ENCODE results near the gene SCCPDH. TPM values are rescaled to one million over a fixed set of nuclear protein-coding genes. Genes with fewer than 3 reads are reported as not detected.

The SCCPDH gene
- total RNA-seq, 2 donors from 2014 or later, result 30.7 to 32.4 TPM

DNA sequence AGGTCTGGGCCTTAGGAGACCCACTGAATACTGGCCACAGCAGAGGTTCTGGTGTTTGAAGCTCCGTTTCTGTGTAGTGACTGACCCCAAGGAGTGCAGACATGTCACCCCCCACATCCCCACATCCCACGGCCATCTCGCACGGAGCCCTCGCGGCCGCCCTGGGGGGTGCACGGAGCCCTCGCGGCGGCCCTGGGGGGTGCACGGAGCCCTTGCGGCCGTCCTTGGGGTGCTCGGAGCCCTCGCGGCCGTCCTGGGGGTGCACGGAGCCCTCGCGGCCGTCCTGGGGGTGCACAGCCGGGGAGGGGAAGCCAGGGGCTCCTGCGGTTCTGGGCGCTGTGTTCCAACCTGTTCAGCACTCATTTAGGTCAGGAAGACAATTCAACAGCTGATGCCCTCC, 68.4 kb downstream of the SCCPDH start:
- ATAC-seq, result no peak
- intact Hi-C loops (cut with DNase I, micrococcal nuclease), result no loop called here
- no peak for DNase-seq

DNA sequence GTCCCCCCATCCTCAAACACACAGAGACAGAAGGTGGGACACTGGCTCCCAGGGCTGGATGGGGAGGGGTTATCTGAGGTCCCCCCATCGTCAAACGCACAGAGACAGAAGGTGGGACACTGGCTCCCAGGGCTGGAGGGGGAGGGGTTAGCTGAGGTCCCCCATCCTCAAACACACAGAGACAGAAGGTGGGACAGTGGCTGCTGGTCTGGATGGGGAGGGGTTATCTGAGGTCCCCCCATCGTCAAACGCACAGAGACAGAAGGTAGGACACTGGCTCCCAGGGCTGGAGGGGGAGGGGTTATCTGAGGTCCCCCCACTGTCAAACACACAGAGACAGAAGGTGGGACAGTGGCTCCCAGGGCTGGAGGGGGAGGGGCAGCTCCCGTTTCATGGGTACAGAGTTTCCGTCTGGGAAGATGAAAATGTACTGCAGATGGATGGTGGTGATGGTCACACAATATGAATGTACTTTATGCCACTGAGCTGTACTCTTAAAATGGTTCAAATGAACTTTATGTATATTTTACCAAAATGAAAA, 69.2 kb downstream of the SCCPDH start:
- DNase-seq (no peak), ATAC-seq (no peak)
- intact Hi-C loops (cut with DNase I, micrococcal nuclease), result no loop called here

DNA sequence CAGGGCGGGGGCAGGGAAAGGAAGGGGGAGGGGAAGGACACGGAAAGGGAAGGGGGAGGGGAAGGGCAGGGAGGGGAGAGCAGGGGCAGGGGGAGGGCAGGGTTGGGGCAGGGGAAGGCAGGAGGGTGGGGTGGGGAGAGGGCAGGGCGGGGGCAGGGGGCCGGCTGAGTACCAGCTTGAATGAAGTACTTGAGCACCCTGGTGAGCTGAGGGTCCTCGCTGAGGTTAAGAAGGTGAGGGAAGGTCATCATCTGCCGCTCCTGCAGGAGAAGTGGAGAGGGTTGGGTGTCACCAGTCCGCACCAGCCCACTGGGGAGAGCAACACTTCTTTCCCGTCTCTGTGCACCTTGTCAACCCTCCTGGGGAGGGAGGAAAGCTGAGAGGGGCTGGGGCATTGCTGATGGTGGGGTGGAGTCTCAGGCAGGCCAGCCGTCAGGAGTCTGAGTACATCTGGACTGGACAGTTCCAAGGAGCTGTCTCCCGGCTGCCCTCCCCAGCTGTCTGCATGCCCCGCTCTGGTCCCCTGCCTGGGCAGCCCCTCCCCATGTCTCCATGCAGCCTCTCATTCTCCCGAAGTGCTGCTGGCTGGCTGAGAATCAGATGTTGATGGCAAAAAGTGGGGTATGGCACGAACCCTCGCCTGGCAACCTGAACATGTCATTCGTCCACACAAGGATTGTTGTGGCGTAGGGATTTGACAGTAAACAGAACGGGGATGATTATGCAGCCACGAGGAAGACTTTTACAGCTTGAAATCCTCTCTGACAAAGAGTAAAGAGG, 70.0 kb downstream of the SCCPDH start:
- no peak for DNase-seq
- intact Hi-C loops (cut with DNase I, micrococcal nuclease), result no loop called here

DNA sequence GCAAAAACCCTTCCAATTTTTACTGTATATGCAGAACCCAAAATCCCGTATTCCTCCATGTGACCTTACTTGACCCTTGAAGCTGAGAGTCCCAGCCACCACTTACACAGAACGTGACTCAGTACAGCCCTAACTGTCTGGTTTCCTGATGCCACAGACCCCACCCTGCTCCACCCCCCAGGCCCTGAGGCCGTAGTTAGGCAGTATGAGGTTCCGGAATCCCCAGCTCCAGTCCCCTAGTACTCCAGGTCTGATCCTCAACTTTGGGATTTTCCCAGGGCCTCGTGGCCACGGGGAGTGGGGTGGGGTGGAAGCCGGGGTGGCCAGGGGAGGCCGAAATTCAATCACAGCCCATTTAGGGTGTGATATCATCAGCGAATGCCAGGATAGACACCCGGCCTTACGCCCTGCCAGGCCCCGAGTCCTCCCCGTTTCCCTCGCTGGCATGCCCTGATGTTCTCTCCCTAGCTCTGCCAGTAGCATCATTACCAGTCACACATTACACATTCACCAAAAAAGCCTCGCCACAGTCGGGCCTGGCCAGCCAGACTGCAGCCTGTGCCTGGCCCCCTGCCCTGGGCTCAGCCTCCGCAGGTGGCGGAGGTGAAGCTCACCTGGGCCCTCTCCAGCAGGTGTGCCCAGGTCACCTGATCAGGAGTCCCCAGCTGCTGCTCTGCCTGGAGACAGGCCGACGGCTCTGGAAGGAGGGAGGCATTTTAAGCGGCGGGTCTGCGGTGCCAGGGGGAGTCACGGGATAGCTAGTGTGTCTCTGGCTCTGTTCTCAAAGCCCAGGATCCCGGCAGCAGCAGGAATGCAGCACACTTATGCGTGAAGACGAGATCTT, 70.8 kb downstream of the SCCPDH start:
- DNase-seq (peak; percentile 20 to 35), ATAC-seq (peak; percentile 84)
- intact Hi-C loops (cut with DNase I, micrococcal nuclease), result no loop called here

More for the DNA sequence above, 70.0 kb downstream of the SCCPDH start:
- no peak for ATAC-seq

DNA sequence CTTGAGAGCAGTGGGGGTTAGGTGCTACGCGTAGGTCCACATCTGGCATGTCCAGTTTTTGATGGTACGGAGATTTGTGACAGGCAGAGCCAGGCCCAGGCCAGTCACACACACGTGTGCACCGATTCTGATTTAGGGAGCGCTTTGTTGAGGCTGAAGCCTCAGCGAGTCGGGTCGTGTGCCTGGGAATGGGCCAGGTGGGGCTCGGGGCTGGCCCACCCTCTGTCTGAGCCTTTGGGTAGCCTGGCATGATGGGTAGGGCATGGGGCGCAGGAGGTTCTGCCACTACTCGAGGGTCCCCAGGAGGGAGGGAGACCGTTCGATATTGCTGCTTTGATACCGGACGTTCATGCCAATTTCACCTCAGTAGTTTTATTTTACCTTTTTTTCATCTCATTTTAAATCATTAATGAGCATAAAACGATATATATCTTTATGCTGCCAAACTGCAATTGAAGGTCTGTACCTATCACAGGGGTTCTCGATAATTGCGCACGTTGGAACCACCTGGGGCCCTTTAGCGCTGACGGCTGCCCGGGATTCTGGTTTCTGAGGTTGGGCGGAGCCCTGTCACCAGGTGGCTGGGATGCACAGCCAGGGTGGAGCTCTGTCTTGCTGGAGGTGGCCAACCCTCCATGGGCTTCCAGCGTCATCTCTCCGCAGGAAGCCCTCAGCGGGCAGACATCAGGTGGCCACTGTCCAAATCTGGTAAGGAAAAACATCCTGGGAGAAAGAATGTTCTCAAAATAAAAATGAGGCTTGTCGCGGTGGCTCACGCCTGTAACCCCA, 71.9 kb downstream of the SCCPDH start:
- intact Hi-C loops (cut with DNase I, micrococcal nuclease), result no loop called here
- ATAC-seq, result no peak
- no peak for DNase-seq

DNA sequence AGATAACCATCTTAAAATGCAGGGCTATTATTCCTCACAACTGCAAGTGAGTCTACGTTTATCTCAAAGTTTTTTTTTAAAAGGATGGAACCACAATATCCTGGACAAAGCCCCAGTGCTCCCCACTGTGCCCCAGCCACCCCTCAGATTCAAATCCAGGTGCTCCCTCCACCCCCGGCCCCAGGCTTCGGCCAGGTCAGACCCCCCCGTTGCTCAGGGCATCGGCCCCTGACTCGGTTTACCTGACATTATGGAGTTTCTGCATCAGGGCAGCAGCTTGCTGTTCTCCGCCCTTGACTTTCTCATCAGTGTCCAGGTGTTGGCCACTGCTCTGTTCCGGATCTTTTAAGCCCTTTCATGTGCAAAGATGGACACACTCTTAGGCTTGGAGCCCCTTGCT, 72.9 kb downstream of the SCCPDH start:
- ATAC-seq (no peak), DNase-seq (no peak)
- intact Hi-C loops (cut with DNase I, micrococcal nuclease), result no loop called here

DNA sequence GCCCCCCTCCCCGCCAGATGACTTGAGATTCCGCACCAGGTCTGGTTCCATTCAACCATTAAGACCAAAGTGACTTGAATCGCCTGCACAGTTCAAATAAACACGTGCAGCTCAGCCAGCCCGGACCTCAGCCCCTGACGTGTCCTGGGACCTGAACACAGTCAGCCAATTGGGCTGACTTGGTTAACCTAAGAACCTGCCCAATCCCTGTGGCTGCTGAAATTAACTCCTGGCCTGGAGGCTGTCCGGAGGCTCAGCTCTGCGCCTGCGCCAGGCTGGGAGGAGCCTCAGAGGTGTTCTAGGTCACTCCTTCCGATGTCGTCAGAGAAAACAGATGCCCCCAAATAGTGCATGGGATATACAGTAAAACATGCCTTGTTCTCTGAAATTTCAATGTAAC, 73.4 kb downstream of the SCCPDH start:
- no peak for DNase-seq
- intact Hi-C loops (cut with DNase I, micrococcal nuclease), result no loop called here
- ATAC-seq, result no peak

DNA sequence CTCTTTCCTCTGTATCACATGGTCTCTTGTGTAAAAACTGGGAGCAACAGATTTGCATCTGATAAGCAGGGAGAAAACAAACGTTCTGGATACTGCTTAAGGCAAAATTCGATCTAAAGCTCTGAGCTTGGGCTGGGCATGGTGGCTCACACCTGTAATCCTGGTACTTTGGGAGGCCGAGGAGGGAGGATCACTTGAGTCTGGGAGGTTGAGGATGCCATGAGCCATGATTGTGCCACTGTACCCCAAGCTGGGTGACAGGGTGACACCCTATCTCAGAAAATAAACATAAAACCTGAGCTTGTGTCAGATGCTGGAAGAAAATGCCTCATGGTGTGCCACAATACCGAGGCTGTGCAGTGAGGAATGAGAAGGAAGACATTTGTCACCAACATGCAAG, 73.9 kb downstream of the SCCPDH start:
- intact Hi-C loops (cut with DNase I, micrococcal nuclease), result no loop called here
- ATAC-seq (no peak), DNase-seq (no peak)

DNA sequence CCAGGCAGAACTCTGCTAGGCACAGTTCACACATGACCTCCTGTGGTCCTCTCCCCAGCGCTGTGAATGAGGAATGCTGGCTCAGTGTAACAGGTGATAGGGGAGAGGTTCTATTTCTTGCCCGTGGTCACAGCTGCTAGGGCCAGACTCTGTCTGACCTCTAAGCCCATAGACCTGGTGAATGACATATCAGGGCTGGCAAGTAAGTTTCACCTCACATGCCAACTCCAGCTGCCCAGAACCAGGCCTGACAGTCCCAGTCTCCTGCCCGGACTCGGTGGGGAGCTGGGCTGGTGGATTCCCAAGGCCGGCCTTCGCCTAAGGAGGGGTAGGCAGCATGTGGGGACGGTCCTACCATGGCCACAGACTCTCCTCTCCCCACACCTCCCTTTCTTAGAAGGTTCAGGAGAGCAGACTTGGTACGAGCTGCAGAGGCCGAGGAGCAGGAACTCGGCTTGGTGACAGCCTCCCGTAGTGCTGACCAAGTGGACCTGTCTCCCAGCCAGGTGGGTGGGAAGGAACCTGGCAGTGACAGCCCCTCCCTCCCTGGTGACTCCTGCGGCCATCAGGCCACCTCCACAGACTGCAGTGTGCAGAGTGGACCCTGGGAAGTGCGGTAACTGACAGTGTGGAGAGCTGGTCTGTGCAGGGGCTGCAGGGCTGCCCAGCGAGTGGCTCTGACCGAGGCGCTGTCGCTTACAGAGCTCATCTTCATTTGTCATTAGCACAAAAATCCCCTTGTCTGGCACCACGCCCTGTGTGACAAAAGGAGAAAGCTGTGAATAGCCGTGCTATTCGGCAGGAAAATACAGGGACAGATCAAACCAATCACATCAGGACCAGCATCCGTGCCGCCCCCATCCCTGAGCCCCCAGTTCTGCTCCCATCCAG, 74.6 kb downstream of the SCCPDH start:
- no peak for DNase-seq
- intact Hi-C loops (cut with DNase I, micrococcal nuclease), result no loop called here
- ATAC-seq, result no peak

DNA sequence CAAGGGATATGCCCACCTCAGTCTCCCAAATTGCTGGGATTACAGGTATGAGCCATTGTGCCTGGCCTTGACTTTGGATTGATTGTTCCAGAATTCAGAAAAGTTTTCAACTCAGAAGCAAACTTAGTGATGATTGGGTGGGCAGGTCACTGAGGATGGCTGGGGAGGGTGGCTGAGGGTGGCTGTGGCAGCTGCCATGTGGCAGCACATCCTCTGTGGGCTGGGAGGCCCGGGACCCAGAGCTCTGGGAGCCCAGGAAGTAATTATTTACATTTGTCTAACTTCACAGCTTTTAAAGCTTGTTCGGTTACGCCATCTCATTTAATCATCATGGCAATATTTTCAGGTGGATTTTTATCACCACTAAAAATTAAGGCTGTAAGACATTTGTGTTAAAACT, 76.1 kb downstream of the SCCPDH start:
- ATAC-seq, result no peak

DNA sequence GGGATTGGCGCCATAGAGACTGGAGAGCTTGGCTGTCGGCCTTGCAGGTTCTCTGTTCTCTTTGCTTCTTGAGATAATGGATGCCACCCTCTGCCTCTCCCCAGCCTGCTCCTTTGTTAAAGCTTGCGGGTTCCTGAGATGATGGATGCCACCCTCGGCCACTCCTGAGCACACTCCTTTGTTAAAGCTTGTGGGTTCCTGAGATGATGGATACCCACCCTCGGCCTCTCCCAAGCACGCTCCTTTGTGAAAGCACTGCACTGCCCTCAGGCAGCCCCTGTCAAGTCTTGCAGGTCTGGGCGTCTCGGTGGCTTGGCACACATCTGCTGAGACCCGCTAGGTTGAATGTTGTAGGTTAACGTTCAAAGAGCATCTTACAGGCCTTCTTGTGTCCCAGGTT, 76.5 kb downstream of the SCCPDH start:
- intact Hi-C loops (cut with DNase I, micrococcal nuclease), result no loop called here
- DNase-seq (no peak), ATAC-seq (no peak)

More for the DNA sequence above, 76.1 kb downstream of the SCCPDH start:
- intact Hi-C loops (cut with DNase I, micrococcal nuclease), result no loop called here
- no peak for DNase-seq

DNA sequence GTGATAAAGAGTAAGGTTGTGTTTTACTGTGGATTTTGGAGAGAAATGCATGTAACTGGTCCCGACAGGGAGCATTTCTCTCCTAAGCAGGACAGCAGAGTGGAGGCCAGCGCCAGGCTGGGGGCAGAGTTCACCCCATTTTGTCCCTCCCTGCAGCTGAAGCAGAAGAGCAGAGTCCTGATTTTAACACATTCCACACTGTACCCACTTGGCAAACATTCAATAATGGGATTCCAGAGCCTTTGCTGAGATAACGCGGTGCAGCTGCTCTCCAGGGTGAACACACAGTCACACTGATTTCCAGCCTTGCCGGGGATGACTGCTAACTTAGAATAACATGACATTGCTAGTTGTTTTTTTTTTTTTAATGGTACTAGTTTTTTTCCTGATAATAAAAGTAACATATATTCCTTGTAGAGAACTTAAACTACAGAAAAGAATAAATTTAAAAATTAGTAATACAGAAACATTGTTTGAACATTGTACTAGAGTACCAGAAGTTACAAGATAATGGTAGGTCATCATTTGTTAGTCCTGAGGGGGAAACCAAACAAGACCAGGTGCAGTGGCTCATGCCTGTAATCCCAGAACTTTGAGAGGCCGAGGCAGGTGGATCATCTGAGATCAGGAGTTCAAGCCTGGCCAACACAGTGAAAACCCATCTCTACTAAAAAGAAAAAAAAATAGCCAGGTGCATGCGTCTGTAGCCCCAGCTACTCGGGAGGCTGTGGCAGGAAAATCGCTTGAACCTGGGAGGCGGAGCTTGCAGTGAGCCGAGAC, 77.2 kb downstream of the SCCPDH start:
- peak; percentile 37 for ATAC-seq
- no peak for DNase-seq
- intact Hi-C loops (cut with DNase I, micrococcal nuclease), result no loop called here

DNA sequence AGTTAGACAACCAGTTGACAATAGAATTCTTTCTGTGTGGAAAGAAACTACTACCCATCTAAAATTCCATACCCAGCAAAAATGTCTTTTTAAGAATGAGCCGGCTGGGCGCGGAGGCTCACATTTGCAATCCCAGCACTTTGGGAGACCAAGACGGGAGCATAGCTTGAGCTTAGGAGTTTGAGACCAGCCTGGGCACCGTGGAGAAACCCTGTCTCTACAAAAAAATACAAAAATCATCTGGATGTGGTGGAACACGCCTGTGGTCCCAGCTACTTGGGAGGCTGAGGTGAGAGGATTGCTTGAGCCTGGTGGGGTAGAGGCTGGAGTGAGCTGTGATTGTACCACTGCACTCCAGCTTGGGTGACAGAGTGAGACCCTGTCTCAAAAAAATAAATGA, 79.2 kb downstream of the SCCPDH start:
- DNase-seq (no peak), ATAC-seq (no peak)
- intact Hi-C loops (cut with DNase I, micrococcal nuclease), result no loop called here

DNA sequence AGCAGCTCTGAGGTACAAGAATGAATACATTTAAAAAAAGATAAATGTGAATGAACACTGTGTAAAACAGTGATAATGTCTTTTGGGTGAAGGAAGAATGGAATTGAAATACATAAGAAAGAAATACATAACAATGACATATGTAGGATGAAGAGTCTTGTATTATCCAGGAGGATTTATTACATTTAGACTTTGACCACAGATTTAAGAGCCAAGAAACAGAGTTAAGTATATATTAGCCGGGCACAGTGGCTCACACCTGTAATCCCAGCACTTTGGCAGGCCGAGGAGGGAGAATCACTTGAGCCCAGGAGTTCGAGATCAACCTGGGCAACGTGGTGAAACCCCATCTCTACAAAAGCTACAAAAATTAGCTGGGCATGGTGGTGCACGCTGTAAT, 79.7 kb downstream of the SCCPDH start:
- intact Hi-C loops (cut with DNase I, micrococcal nuclease), result no loop called here
- peak; percentile 91 for ATAC-seq

DNA sequence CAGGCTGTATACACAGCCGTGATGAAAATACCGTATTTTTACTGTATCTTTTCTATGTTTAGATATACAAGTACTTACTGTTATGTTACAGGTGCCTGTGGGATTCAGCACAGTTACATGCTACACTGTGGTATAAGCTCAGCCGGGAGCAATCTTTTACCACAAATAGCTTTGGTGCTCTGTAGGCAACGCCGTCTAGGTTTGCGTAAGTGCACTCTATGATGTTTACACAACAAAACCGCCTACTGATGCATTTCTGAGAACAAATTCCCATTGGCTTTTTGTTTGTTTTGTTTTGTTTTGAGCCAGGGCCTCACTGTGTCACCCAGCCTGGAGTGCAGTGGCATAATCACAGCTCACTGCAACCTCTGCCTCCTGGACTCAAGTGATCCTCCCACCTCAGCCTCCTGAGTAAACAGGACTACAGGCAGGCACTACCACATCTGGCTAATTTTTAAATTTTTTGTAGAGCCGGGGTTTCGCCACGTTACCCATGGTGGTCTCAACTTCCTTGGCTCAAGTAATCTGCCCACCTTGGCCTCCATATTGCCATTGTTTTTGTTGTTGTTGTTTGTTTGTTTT, 81.0 kb downstream of the SCCPDH start:
- ATAC-seq, result no peak

More for the DNA sequence above, 79.7 kb downstream of the SCCPDH start:
- no peak for DNase-seq

DNA sequence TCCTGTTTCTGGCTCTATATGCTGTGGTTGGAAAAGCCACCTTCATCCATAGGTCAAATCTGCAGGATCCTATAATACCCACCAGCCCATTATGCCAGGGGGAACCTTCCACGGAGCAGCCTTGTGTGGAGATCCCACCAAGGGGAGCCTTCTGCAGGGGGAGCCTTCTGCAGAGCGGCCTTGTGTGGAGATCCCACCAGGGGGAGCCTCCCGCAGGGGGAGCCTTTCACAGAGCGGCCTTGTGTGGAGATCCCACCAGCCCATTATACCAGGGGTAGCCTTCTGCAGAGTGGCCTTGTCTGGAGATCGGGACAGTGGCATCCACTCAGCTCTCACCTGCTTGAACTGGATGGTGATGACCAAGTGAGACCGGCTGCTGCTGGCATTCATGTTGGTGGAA, 85.3 kb downstream of the SCCPDH start:
- ATAC-seq, result no peak
- intact Hi-C loops (cut with DNase I, micrococcal nuclease), result no loop called here
- DNase-seq, result no peak

More for the DNA sequence above, 81.0 kb downstream of the SCCPDH start:
- DNase-seq, result no peak
- intact Hi-C loops (cut with DNase I, micrococcal nuclease), result no loop called here

DNA sequence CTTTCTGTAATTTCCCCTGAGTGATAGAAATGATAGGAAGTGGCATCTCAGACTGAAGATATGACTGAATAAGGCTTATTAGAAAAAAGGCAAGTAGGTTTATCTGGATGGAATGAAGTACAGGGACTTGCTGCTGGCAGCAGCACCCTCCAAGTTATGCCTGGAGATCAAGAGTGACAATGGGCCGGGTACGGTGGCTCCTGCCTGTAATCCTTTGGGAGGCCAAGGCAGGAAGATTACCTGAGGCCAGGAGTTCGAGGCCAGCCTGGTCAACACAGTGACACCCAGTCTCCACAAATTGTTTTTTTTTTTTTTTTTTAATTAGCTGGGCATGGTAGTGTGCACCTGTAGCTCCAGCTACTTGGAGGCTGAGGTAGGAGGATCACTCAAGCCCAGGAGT, 87.8 kb downstream of the SCCPDH start:
- intact Hi-C loops (cut with DNase I, micrococcal nuclease), result no loop called here
- ATAC-seq, result no peak
- DNase-seq, result no peak
